A673 (cell line): Measurements from ENCODE around the gene SLC8A2. TPM values are rescaled to one million over a fixed set of nuclear protein-coding genes. Genes with fewer than 3 reads are reported as not detected.

Experiments
- BruUV-seq: library from RNA; stranded (reverse); fragments of 400-500 nt; replicated peaks from 2 replicates; lab custom pipeline; 2021; lab: Mats Ljungman, UMichigan
- CTCF ChIA-PET: fragments of 300-600 bp; sonication (Branson Sonifier 250); formaldehyde crosslinking; loops from one replicate; lab custom pipeline; 2022; ENCODE audit warnings: antibody characterized with exemption; lab: Charles Lee
- POLR2A ChIA-PET: fragments of 300-600 bp; sonication (Branson Sonifier 250); formaldehyde crosslinking; loops from one replicate; lab custom pipeline; 2022; ENCODE audit warnings: antibody characterized with exemption; ENCODE audit not compliant: low non-redundant PET; lab: Charles Lee
- DNase-seq: peaks from one replicate; pipeline ENCODE4 v3.0.0-alpha.2; 2015; ENCODE audit warnings: low spot score
- H3K27ac ChIP-seq: fragments of 200-600 bp; sonication (generic); 2 replicates; pipeline ENCODE4 v1.5.1; 2016; ENCODE audit warnings: mixed run types, low read depth, mild to moderate bottlenecking, mixed read lengths, antibody characterized with exemption, low read length; ENCODE audit not compliant: poor library complexity, severe bottlenecking
- H3K27me3 ChIP-seq: fragments of 200-600 bp; sonication (generic); replicated peaks from 2 replicates; pipeline ENCODE4 v1.6.1; 2017; ENCODE audit warnings: mixed run types, low read depth, mild to moderate bottlenecking, mixed read lengths, antibody characterized with exemption, low read length; ENCODE audit not compliant: insufficient read depth, poor library complexity
- H3K36me3 ChIP-seq: fragments of 200-600 bp; sonication (generic); 2 replicates; pipeline ENCODE4 v1.6.1; 2016; ENCODE audit warnings: mixed run types, mild to moderate bottlenecking, mixed read lengths, antibody characterized with exemption, low read length; ENCODE audit not compliant: insufficient read depth, poor library complexity, severe bottlenecking
- H3K4me1 ChIP-seq: fragments of 200-600 bp; sonication (generic); 2 replicates; pipeline ENCODE4 v1.6.1; 2017; ENCODE audit warnings: mixed run types, mild to moderate bottlenecking, mixed read lengths, antibody characterized with exemption, low read length; ENCODE audit not compliant: insufficient read depth, poor library complexity, severe bottlenecking
- H3K4me3 ChIP-seq: fragments of 200-600 bp; sonication (generic); 2 replicates; pipeline ENCODE4 v1.5.1; 2016; ENCODE audit warnings: low read depth, mixed run types, mild to moderate bottlenecking, mixed read lengths, low read length; ENCODE audit not compliant: poor library complexity, severe bottlenecking
- H3K9me3 ChIP-seq: fragments of 200-600 bp; sonication (generic); 2 replicates; pipeline ENCODE4 v1.6.1; 2016; ENCODE audit warnings: mixed run types, low read depth, mild to moderate bottlenecking, mixed read lengths, antibody characterized with exemption, low read length; ENCODE audit not compliant: poor library complexity, severe bottlenecking
- CTCF ChIP-seq: fragments of 300-800, 200-600 bp; sonication (generic); conservative IDR thresholded peaks from 2 replicates; pipeline ENCODE4 v1.5.1; 2017; ENCODE audit warnings: low read depth, mild to moderate bottlenecking, antibody characterized with exemption, low read length, moderate library complexity, mixed read lengths
- EZH2 ChIP-seq: fragments of 200-600 bp; sonication (generic); IDR thresholded peaks from 2 replicates; pipeline ENCODE4 v1.6.1; 2017; ENCODE audit warnings: borderline replicate concordance, low read depth, mild to moderate bottlenecking, mixed read lengths, antibody characterized with exemption, low read length; ENCODE audit not compliant: poor library complexity, severe bottlenecking
- intact Hi-C: fragments of 100-400 bp; cut with micrococcal nuclease; formaldehyde crosslinking; loops from one replicate; pipeline ENCODE4 v1.10.0; 2022; ENCODE audit not compliant: unreplicated experiment
- total RNA-seq: library from RNA; stranded (reverse); gene quantifications from 2 replicates; pipeline ENCODE4 v1.2.3, GENCODE V29; 2021

SLC8A2 gene
- total RNA-seq, 1 experiment from 2014 or later: 3.2 TPM

GRCh38 chr19:47456721-47457474 lies 14.8 kb downstream of the SLC8A2 start:
- no peaks in the 10 kb centered on the region for H3K36me3 ChIP-seq
- H3K27me3 ChIP-seq: no peaks in the 10 kb centered on the region
- TF ChIP-seq CTCF: no peak
- no peak for TF ChIP-seq EZH2
- H3K27ac ChIP-seq: no peak overlapping the region
- intact Hi-C loops: no loop called here
- no peak for DNase-seq
- H3K4me1 ChIP-seq: no peaks in the 10 kb centered on the region
- H3K4me3 ChIP-seq: no peak overlapping the region
- H3K9me3 ChIP-seq: peaks cover 8% of the 10 kb centered on the region
- ChIA-PET POLR2A (no interaction called here), CTCF (no interaction called here)
- BruUV-seq: no TSS peak

GRCh38 chr19:47450478-47450877 lies 21.2 kb downstream of the SLC8A2 start:
- H3K9me3 ChIP-seq: peaks cover 2% of the 10 kb centered on the region
- no peaks in the 10 kb centered on the region for H3K36me3 ChIP-seq
- peaks cover 15% of the 10 kb centered on the region for H3K4me1 ChIP-seq
- DNase-seq: no peak
- POLR2A ChIA-PET: no interaction called here
- no peak overlapping the region for H3K27ac ChIP-seq
- no peaks in the 10 kb centered on the region for H3K27me3 ChIP-seq
- no peak overlapping the region for H3K4me3 ChIP-seq
- TF ChIP-seq CTCF: no peak
- TF ChIP-seq EZH2: no peak
- intact Hi-C loops: no loop called here
- CTCF ChIA-PET: interaction anchor here (0.7 to 0.9 kb wide), 2 partner anchors 262 to 855 kb away, joined by 3 to 5 read pairs; no protein-coding TSS in a partner anchor
- BruUV-seq: no TSS peak

GRCh38 chr19:47448360-47448727 lies 23.3 kb downstream of the SLC8A2 start:
- CTCF ChIA-PET: no interaction called here
- BruUV-seq: no TSS peak
- Histone ChIP-seq H3K4me3 (no peak overlapping the region), H3K27me3 (peaks cover 7% of the 10 kb centered on the region), H3K27ac (no peak overlapping the region), H3K36me3 (no peaks in the 10 kb centered on the region), H3K4me1 (peaks cover 17% of the 10 kb centered on the region), H3K9me3 (no peaks in the 10 kb centered on the region)
- TF ChIP-seq EZH2 (no peak), CTCF (no peak)
- POLR2A ChIA-PET: no interaction called here
- intact Hi-C loops: no loop called here
- no peak for DNase-seq
